Non-pigmented ciliary epithelial cell (primary cell): ENCODE data around the gene SERPINI2.
"Not testable (repeated sequence)": the region's sequence is repeated elsewhere in the genome, so short reads cannot be mapped to it uniquely, and the experiment has no call there.

ENCODE experiments used
- DNase-seq: peaks from one replicate; pipeline ENCODE4 v3.0.0-alpha.2; 2010; ENCODE audit warnings: low read depth

Gene SERPINI2

DNA sequence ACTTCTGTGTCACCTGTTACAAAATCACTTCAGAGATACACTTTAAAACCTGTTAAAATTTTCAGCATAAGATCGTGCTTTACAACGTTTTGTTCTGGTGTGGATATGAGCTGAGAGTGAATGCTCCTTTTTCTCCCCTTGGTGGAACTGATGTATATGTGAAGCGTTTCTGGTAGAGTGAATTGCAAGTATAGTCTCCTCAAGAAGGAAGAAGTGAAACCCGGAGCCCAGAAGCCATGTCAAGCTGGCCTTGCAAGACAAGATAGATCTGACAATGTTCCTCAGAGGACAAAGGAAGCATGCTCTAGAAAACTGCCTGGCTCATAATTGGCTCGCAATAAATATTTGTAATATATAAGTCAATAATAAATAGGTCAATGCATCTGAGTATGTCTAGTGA lies 23.6 kb downstream of the SERPINI2 start:
- no peak for DNase-seq

- DNase-seq = no peak
These were observed 28.4 kb downstream of the SERPINI2 start for GRCh38 chr3:167445491-167445890.

DNA sequence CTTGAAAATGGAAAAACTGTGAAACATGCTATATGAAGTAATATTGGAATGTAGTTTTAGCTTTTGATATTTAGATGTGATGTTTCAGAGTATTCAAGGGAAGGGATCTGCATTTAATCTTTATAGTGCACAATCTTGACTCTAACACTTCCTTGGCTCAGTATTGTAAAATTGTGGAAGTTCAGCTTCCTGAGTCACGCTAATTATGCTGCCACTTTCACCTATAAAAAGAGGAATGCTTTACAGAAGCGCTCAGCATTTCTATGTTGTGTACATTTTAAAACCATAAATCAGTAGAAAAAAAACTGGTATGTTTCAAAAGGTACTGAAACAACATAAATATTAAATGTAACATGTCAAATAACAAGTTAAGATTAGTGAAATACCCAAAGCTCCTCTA lies 32.6 kb downstream of the SERPINI2 start:
- no peak for DNase-seq

GRCh38 chr3:167437428-167438139 lies 36.3 kb downstream of the SERPINI2 start:
- DNase-seq = no peak

DNA sequence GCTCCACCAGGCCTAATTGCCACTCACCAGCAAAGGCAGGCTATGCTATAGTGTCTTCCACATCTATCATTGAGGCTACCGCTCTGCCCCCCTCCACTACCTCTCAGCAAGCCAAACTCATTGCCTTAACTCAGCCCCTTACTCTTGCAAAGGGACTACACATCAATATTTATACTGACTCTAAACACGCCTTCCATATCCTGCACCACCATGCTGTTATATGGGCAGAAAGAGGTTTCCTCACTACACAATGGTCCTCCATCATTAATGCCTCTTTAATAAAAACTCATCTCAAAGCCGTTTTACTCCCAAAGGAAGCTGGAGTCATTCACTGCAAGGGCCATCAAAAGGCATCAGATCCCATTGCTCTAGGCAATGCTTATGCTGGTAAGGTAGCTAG lies 46.9 kb downstream of the SERPINI2 start:
- DNase-seq = not testable (repeated sequence)

GRCh38 chr3:167422396-167422795 lies 51.4 kb downstream of the SERPINI2 start:
- not testable (repeated sequence) for DNase-seq

GRCh38 chr3:167409611-167410010 lies 64.2 kb downstream of the SERPINI2 start:
- no peak for DNase-seq

GRCh38 chr3:167406876-167407492 lies 66.9 kb downstream of the SERPINI2 start:
- DNase-seq = peak; percentile 38

- DNase-seq = no peak
These were observed 76.0 kb downstream of the SERPINI2 start for GRCh38 chr3:167397826-167398225.

DNA sequence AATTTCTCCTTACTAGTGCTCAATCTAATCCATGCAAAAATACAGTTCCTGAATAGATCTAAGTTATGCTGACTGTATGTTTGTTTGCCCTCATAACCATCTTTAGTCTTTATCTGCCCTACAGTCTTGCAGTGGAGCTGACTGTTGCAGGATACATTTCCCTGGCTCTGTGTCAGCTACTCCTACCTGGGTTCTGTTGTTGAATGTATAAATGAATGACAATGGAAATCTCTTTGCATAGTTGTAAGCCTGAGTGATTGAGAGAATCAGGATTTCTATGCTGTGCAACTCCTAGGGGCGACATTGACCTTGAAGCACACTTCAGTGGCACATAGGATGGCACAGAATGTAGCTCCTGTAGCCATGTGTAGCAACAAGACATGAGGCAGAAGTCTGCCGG lies 77.8 kb downstream of the SERPINI2 start:
- no peak for DNase-seq

- no peak for DNase-seq
These were observed 79.8 kb downstream of the SERPINI2 start for GRCh38 chr3:167394003-167394402.
